Measurements from ENCODE around the gene CSRP1. TPM values are rescaled to one million over a fixed set of nuclear protein-coding genes. Genes with fewer than 3 reads are reported as not detected.

Gene CSRP1
- total RNA-seq, 4 donors from 2014 or later, result 285 to 835 (median 454) TPM

- TF ChIP-seq CTCF (IDR thresholded peaks at IDR 0.05) (no peak), POLR2A (IDR thresholded peaks at IDR 0.05) (no peak)
- DNase-seq, result no peak
- intact Hi-C loops (cut with DNase I), result no loop called here
- H3K27me3 ChIP-seq, result no peaks in the 10 kb centered on the region
- WGBS, 2 donors, result 67 to 75% methylated on average over 4 of the region's 4 CpGs
- no peak overlapping the region for H3K27ac ChIP-seq
- peaks cover 8 to 35% of the 10 kb centered on the region in 2 donors for H3K4me1 ChIP-seq
- H3K4me3 ChIP-seq (replicated peaks in 1 of 3), result no peak overlapping the region
- H3K9me3 ChIP-seq, result no peaks in the 10 kb centered on the region
- H3K36me3 ChIP-seq, result no peaks in the 10 kb centered on the region
Observed at GRCh38 chr1:201533836-201534235, 26.9 kb upstream of the CSRP1 start.

DNA sequence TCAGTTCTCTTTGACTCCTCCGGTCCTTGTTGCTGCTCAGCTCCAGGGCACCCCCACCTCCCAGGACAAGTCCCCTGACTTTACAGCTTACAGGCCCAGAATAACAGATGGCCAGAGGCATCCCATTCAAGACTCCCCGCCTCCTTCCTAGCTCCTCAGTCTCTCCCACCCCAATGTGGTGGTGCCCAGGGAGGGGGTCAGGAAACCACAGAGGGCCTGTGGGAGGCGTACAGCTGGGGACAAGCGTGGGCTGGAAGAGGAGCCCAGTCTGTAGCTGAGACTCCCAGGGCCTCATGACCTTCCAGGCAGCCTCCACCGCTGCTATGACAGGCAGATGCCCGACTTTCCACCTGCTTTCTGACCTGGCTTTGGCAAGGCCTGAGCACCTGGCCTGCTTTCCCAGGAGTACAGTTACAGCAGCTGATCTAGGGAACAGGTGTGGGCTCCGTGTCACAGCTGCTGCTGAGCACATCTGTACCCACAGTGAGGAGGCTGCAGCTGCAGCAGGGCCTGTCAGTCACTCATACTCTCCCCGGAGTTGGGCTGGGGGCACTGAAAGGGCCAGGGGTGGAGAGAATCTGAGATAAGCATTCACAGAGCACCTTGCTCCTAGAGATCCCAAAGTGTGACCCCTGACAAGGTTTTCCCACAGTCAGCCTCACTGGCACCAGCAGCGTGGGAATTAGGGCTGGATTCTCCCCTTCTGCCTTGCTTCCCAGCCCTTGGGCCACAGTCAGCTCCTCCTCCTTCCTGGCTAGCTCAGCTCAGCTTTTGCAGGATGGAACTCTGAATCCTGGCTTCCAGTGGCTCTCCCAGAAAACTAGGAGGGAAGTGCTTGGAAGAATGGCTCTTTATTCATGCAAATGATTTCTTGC is 24.9 kb upstream of the CSRP1 start:
- no peaks in the 10 kb centered on the region for H3K27me3 ChIP-seq
- intact Hi-C loops (cut with DNase I), result no loop called here
- no peaks in the 10 kb centered on the region for H3K9me3 ChIP-seq
- peak overlapping the region in 2 of 3 donors; percentile 27 to 28 for H3K27ac ChIP-seq
- DNase-seq, result no peak
- no peak for TF ChIP-seq POLR2A (IDR thresholded peaks at IDR 0.05)
- no peak for TF ChIP-seq CTCF (IDR thresholded peaks at IDR 0.05)
- H3K4me1 ChIP-seq, result peaks cover 0 to 20% of the 10 kb centered on the region in 2 donors
- no peak overlapping the region for H3K4me3 ChIP-seq (replicated peaks in 1 of 3)
- 64 to 85% methylated on average over 8 to 9 of the region's 9 CpGs for WGBS, 2 donors
- H3K36me3 ChIP-seq, result no peaks in the 10 kb centered on the region

DNA sequence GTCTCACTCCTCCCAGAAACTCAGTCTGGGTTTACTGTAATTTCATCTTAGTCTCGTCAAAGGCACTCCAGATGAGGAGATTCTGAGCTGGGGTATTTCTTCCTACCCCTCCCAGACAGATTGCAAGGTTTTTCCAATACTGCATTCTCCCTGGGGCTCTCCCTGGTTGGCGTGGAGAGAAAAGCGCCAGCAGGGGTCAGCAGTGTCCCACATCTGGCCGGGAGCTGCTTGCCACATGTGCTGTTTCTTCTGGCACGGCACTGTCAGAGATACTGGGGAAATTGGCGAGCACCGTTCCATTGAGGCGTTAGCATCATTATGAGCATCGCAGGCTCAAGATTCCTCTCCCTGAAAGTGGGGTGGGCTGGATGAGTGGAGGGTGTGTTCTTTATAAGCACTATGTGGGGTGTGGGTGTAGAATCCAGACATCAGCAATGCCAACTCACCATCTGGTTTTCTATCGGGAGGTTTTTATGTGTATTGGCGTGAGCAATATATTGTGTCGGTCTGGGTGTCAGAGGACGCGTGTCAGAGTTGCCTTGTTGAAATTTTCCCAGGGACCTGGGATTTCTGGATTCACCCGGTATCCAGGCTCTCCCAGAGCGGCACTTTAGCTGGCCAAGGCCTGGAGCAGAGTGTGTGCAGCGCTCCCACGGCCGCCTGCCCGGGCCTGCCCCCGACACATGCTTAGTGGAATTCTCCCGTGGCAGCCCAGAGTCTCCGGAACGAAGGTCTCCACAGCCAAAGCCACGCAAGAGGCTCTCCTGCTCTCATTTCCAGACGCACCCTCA is 24.0 kb upstream of the CSRP1 start:
- Histone ChIP-seq H3K4me1 (peaks cover 0 to 13% of the 10 kb centered on the region in 2 donors), H3K9me3 (no peaks in the 10 kb centered on the region), H3K36me3 (no peaks in the 10 kb centered on the region), H3K27ac (peak overlapping the region in 2 of 3 donors; percentile 22 to 28), H3K4me3 (replicated peaks in 1 of 3) (no peak overlapping the region), H3K27me3 (no peaks in the 10 kb centered on the region)
- TF ChIP-seq CTCF (IDR thresholded peaks at IDR 0.05) (peak; percentile 36 to 71 (median 49)), POLR2A (IDR thresholded peaks at IDR 0.05) (no peak)
- intact Hi-C loops (cut with DNase I), result no loop called here
- peak; percentile 62 to 64 for DNase-seq
- 48 to 68% methylated on average over 23 to 26 of the region's 26 CpGs for WGBS, 2 donors

DNA sequence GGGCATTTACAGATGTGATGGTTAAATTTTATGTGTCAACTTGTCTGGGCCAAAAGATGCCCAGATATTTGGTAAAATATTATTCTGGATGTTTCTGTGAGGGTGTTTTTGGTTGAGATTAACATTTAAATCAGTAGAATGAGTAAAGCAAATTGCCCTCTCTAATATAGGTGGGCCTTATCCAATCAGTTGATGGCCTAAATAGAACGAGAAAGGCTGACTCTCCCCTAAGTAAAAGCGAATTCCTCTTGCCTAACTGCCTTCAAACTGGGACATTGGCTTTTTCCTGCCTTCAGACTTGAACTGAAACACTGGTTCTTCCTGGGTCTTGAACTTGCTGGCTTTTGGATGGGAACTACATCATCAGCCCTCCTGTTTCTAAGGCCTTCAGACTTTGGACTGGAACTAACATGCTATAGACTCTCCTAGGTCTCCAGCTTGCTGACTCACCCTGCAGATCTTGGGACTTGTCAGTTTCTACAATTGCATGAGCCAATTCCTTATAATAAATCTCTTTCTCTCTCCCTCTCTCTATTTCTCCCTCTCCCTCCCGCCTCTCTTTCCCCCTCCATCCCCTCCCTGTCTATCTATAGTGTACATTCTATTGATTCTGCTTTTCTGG is 21.8 kb upstream of the CSRP1 start:
- intact Hi-C loops (cut with DNase I), result no loop called here

More for the DNA sequence above, 21.8 kb upstream of the CSRP1 start:
- Histone ChIP-seq H3K9me3 (no peaks in the 10 kb centered on the region), H3K4me1 (peaks cover 0 to 11% of the 10 kb centered on the region in 2 donors), H3K27ac (no peak overlapping the region), H3K27me3 (no peaks in the 10 kb centered on the region), H3K36me3 (no peaks in the 10 kb centered on the region), H3K4me3 (replicated peaks in 1 of 3) (no peak overlapping the region)
- no peak for DNase-seq
- TF ChIP-seq POLR2A (IDR thresholded peaks at IDR 0.05), result no peak
- no peak for TF ChIP-seq CTCF (IDR thresholded peaks at IDR 0.05)
- WGBS, 2 donors, result 89 to 96% methylated on average over 3 of the region's 3 CpGs
